BJ (cell line): ENCODE results near the gene ADPRHL1. TPM values are rescaled to one million over a fixed set of nuclear protein-coding genes. Genes with fewer than 3 reads are reported as not detected.

ENCODE experiments used
- CTCF ChIA-PET: fragments of 350-600 bp; formaldehyde crosslinking; extraction: SDS; loops from one replicate; lab custom pipeline; 2021; ENCODE audit warnings: antibody characterized with exemption, inconsistent platforms; lab: Yijun Ruan, JAX
- POLR2A ChIA-PET: fragments of 300-600 bp; sonication (Branson Sonifier 250); formaldehyde crosslinking; extraction: SDS; loops from one replicate; lab custom pipeline; 2021; ENCODE audit warnings: antibody characterized with exemption; lab: Charles Lee
- DNase-seq: peaks from one replicate; pipeline ENCODE4 v3.0.0-alpha.2; 2011; ENCODE audit warnings: low read depth
- H3K27me3 ChIP-seq: 2 replicates; pipeline ENCODE4 v1.6.0; 2011; ENCODE audit warnings: low read length; ENCODE audit not compliant: control insufficient read depth, insufficient read depth
- H3K36me3 ChIP-seq: 2 replicates; pipeline ENCODE4 v1.5.1; 2011; ENCODE audit warnings: low read length; ENCODE audit not compliant: control insufficient read depth, insufficient read depth
- H3K4me3 ChIP-seq: 2 replicates; pipeline ENCODE4 v1.5.1; 2011; ENCODE audit warnings: low read depth, mild to moderate bottlenecking, control low read depth, low read length
- polyA plus RNA-seq: library from polyadenylated mRNA; depleted of rRNA; stranded (reverse); fragments of >200 nt; gene quantifications from 2 replicates; pipeline ENCODE4 v1.2.3, GENCODE V29; 2011
- TF ChIP-seq, protein P1 (sequence below): IDR thresholded peaks from 2 replicates; pipeline ENCODE4 v1.5.1; 2011; ENCODE audit warnings: low read depth, mild to moderate bottlenecking, control low read depth, inconsistent platforms, low read length, moderate library complexity; ENCODE audit not compliant: insufficient read depth

Gene ADPRHL1
- polyA plus RNA-seq, 1 experiment = 1.1 TPM

DNA sequence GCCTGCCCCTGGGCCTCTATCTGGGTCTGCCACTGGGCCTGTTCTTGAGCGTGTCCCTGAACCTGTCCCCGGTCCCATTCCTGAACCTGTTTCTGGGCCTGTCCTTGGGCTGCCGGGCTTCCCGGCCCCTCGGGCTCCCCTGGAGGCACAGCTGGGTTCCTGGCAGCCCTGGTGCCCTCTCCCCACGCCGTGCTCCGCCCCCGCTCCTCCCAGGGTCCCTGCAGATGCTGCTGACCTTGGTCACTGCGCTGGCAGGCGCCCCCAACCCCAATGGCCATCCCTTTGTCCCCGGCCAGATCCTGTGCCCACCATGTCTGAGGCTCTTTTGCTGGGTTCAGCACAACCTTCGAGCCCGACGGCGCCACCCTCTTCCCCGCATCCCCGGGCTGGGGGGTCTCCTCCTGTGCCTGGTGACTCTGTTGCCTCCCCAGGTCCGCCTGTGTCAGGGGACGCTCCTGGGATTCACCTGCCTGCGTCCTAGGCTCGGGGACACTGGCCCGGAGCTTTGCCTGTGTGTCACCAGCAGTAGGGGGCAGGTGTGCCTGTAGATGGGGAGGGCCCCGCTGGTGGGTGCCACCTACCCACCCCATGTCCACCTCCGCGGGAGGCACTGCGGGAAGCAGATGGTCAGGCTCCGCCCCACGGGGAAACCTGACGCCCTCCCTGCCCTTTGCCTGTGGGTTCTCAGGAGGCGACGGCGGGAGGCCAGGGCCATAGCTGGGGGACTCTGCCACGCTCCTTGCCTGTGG lies 48.4 kb downstream of the ADPRHL1 start:
- no peaks in the 10 kb centered on the region; the same call in 1 of the 2 replicates for H3K27me3 ChIP-seq
- CTCF ChIA-PET = no interaction called here
- no peak overlapping the region for H3K4me3 ChIP-seq
- no peaks in the 10 kb centered on the region for H3K36me3 ChIP-seq
- DNase-seq = no peak
- POLR2A ChIA-PET = no interaction called here
- TF ChIP-seq, protein P1, sequence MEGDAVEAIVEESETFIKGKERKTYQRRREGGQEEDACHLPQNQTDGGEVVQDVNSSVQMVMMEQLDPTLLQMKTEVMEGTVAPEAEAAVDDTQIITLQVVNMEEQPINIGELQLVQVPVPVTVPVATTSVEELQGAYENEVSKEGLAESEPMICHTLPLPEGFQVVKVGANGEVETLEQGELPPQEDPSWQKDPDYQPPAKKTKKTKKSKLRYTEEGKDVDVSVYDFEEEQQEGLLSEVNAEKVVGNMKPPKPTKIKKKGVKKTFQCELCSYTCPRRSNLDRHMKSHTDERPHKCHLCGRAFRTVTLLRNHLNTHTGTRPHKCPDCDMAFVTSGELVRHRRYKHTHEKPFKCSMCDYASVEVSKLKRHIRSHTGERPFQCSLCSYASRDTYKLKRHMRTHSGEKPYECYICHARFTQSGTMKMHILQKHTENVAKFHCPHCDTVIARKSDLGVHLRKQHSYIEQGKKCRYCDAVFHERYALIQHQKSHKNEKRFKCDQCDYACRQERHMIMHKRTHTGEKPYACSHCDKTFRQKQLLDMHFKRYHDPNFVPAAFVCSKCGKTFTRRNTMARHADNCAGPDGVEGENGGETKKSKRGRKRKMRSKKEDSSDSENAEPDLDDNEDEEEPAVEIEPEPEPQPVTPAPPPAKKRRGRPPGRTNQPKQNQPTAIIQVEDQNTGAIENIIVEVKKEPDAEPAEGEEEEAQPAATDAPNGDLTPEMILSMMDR = no peak

DNA sequence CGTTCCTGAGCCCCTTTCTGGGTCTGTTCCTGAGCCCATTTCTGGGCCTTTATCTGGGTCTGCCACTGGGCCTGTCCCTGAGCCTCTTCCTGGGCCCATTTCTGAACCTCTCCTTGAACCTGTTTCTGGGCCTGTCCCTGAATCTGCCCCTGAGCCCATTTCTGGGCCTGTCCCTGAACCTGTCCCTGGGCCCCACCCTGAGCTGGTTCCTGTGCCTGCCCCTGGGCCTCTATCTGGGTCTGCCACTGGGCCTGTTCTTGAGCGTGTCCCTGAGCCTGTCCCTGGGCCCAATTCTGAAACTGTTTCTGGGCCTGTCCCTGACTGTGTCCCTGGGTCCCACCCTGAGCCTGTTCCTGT lies 48.9 kb downstream of the ADPRHL1 start:
- TF ChIP-seq, protein P1 = no peak
- Histone ChIP-seq H3K27me3 (no peaks in the 10 kb centered on the region; the same call in 1 of the 2 replicates), H3K4me3 (no peak overlapping the region), H3K36me3 (no peaks in the 10 kb centered on the region)
- POLR2A ChIA-PET = no interaction called here
- DNase-seq = no peak
- CTCF ChIA-PET = no interaction called here

DNA sequence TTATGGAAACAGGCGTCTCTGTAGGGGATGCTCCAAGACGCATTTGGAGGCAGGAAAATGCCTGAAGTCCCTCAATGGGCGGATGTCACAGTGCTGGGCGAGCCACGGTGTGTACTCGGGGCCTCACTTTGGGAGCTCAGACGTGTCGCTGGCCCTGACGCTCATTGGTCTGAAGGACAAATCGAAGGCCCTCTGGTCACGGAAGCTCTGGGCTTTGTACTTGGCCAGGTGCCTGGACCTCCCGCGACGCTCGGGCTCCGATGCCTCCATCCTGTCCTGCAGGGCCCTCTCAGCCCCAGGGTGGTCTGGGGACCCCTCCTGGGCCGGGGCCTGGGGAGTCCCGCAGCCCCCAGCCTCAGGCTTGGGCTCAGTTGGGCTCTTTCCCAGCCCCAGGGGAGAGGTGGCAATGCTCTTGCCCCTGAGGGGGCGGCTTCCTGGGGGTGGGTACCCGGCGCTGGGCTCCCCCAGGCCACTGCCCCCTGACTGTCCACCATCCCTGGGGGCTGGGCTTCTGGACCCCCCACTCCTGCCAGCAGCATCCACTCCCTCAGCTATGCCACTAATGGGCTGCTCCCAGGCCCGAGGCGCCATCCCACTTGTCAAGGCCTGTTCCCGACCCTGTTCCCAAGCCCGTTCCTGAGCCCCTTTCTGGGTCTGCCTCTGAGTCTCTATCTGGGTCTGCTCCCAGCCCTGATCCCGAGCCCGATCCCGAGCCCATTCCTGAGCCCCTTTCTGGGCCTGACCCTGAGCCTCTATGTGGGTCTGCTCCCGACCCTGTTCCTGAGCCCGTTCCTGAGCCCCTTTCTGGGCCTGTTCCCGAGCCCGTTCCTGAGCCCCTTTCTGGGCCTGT lies 49.8 kb downstream of the ADPRHL1 start:
- CTCF ChIA-PET = interaction anchor here (1.5 kb wide), 1 partner anchor 10 kb away, joined by 5 read pairs; no protein-coding TSS in a partner anchor
- DNase-seq = no peak
- Histone ChIP-seq H3K27me3 (no peaks in the 10 kb centered on the region; the same call in 1 of the 2 replicates), H3K4me3 (no peak overlapping the region), H3K36me3 (no peaks in the 10 kb centered on the region)
- TF ChIP-seq, protein P1 = no peak
- POLR2A ChIA-PET = no interaction called here

DNA sequence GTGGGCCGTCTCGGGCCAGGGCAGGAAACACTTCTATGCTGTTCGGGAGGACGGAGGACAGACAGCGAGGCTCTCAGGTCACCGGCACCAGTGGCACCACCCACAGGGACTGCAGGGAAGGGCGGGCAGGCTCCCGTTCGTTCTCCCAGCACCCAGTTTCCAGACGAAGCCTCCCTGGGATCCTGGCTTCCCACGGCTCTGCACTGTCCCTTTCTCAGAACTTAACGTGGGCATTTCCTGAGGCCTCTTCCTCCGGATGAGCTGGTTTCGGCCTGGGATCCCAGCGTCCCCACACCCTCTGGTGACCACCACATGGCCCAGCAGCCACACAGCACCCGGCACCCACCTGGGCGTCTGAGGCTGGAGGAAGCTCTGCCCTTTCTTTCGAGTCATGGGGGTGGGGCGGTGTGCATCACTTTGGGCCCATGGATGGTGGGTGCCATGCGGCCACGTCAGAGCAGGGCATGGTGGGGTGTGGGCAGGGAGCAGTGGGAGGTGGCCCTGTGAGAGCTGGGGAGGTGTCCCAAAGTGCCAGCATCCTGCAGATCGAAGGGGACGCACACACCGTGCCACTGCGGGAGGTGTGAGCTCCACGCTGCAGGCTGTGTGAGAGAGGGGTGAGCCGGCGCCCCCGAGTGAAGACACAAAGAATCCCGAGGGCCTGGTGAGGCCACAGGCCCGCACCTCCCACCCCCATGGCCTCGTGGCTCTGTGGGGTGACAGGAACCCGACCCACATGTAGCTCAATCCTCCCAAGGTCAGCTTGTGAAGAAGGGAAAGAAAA lies 50.6 kb downstream of the ADPRHL1 start:
- DNase-seq = no peak
- ChIA-PET CTCF (interaction anchor here (1.5 to 2.7 kb wide), 2 partner anchors 9 to 11 kb away, joined by 5 to 8 read pairs; no protein-coding TSS in a partner anchor), POLR2A (no interaction called here)
- TF ChIP-seq, protein P1 = no peak
- H3K36me3 ChIP-seq = no peaks in the 10 kb centered on the region
- no peaks in the 10 kb centered on the region; the same call in 1 of the 2 replicates for H3K27me3 ChIP-seq
- H3K4me3 ChIP-seq = no peak overlapping the region
